Measurements from ENCODE around the gene CCDC73.

DNA sequence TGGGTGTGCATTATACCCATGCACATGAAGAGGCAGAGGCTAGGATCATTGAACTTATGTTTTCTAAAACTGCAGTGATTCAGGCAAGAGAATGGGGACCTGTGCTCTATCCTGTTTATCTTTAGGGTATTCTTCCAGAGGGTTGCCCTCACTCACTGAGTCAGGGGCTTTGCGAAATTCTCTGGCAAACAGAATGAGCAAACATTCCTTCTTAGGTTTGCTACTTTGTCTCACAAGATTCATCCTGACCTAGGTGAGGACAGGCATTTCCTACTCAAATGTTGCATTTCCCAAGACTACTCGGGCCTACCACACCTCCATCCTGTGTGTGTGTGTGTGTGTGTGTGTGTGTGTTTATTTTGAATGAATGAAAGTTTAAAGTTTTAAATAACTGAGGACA is 213.5 kb downstream of the CCDC73 start:
- TF ChIP-seq, protein P1, sequence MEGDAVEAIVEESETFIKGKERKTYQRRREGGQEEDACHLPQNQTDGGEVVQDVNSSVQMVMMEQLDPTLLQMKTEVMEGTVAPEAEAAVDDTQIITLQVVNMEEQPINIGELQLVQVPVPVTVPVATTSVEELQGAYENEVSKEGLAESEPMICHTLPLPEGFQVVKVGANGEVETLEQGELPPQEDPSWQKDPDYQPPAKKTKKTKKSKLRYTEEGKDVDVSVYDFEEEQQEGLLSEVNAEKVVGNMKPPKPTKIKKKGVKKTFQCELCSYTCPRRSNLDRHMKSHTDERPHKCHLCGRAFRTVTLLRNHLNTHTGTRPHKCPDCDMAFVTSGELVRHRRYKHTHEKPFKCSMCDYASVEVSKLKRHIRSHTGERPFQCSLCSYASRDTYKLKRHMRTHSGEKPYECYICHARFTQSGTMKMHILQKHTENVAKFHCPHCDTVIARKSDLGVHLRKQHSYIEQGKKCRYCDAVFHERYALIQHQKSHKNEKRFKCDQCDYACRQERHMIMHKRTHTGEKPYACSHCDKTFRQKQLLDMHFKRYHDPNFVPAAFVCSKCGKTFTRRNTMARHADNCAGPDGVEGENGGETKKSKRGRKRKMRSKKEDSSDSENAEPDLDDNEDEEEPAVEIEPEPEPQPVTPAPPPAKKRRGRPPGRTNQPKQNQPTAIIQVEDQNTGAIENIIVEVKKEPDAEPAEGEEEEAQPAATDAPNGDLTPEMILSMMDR (IDR thresholded peaks at IDR 0.05; ENCODE audit: low read depth, low read length, poor library complexity, severe bottlenecking): no peak
- no peak for TF ChIP-seq EZH2phosphoT487 (IDR thresholded peaks at IDR 0.05; ENCODE audit: borderline replicate concordance, low read length)
